G401.6 (cell line): ENCODE measurements around the gene MEG3.

Experiments used
- FAIRE-seq: peaks from 2 replicates; lab custom pipeline; 2012; peaks lifted over from hg19 to GRCh38; lab: Jason Lieb, UNC

Gene MEG3

DNA sequence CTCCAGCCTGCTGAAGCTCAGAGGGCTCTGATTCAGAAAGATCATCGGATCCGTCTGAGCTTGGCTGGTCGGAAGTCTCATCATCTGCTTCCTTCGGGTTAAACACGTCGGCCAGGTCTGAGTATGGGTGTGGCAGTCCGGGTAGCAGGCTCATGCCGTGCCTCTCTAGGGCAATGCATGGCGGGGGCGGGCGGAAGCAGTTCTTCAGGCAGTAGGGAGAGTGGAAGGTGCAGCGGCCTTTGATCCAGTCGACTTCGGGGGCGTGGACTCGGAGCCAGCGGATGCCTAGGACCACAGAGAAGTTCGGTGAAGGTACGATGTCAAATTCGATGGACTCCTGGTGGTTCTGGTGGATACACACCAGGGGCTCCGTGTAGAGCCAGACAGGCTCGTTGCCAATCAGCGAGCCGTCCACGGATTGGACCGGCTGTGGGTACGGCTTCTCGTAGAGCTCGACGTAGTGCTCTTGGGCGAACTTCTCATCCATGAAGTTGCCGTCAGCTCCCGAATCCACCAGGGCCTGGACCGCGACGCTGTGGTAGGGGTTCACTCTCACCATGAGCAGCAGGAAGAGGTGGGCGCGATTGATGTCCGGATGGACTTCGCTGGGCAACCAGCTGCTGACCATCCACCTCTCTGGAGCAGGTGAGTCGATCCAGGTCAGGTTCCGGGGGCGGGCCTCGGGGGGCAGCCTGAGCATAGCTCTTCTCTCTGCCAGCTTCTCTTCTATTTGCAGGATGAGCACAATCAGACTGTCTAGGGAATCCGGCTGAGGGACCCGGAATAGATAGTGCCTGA, 57.3 kb downstream of the MEG3 start:
- FAIRE-seq = no peak

DNA sequence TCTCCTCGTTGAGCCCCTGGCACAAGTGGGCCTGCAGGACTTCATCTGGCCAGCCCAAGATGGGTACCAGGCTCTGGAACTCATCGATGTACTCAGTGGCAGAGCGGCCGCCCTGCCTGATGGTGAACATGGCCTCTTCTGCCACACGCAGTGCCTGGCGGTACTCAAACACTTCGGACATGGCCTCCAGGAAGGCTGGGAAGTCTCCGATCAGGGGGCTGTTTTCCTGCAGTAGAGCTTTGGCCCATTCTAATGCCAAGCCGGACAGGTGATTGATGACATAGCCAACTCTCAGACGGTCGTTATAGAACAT, 57.8 kb downstream of the MEG3 start:
- no peak for FAIRE-seq

DNA sequence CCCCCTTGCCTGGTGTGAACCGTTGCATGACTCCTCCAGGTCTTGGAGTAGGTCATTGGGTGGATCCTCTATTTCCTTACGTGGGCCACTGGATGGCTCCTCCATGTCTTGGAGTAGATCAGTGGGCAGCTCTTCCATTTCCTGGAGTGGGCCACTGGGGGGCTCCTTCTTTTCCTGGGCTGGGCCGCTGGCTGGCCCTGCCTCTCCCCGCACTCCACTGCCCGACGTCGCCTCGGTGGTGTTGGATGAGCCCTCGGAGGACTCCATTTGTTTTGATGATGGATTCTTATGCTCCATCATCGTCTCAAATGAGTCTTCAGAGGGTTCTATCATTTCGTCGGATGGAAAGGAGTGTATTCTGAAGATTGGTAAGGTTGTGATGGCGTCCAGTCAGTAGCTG, 58.5 kb downstream of the MEG3 start:
- FAIRE-seq = no peak

DNA sequence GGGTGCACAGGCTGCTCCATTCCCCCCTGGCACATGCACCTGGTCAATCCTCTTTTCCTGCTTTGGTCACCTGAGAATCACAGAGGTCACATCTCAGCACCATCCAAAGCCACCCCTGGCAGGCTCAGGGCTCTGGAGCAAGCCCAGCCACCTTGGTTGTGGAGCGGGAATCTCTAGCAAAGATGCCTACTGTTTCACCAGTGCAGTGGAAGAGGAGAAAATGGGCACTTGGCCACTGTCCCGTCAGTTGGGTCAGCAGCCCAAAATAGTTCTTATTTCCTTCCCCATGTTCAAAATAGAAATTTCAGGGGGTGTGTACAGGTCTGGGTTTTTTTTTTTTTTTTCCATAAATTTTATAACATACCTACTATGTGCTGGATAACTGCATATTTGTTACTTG, 59.3 kb downstream of the MEG3 start:
- no peak for FAIRE-seq

DNA sequence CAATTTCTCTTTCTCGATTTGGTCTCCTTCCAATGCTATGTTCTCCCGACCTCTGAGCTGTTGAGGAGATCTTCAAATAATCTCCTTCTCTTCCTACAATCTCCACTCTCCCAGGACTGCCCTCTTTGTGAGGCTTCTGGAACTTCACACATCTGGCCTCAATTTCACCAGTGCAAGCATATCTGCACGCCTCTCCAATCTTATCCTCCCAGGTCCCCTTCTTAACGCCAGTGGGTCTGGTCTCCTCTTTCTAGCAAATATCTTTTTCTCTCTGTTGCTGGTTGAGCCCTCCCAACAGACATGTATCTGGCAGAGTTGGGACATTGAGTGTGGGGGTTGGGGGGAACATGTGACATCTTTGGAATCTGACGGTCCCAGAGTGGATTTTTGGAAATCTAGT, 59.7 kb downstream of the MEG3 start:
- no peak for FAIRE-seq

DNA sequence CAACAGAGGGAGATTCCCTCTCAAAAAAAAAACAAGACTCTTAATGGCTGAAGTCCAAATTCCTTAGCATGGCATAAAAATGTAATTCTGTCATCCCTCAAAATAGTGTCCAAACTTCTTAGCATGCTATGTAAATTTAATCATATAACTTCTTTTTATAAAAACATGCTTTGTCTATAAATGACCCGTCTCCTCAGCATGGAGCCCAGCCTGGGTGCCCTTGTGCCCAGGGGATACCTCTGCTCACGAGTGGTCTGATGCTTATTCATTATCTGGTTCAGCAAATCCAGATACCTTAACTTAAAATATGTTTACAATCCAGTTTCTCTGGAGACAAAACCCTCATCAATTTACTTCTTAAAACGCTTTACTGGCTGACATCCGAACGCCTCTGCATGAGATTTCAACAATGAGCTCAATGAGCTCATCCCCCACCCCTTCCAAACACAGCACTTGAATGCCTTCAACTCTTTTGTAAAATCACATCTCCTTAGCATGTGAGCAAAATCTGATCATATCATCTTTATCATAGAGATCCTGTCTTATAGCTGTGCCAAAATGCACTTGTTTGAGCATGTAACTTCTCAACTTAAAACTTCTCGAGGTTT, 61.9 kb downstream of the MEG3 start:
- FAIRE-seq = no peak

DNA sequence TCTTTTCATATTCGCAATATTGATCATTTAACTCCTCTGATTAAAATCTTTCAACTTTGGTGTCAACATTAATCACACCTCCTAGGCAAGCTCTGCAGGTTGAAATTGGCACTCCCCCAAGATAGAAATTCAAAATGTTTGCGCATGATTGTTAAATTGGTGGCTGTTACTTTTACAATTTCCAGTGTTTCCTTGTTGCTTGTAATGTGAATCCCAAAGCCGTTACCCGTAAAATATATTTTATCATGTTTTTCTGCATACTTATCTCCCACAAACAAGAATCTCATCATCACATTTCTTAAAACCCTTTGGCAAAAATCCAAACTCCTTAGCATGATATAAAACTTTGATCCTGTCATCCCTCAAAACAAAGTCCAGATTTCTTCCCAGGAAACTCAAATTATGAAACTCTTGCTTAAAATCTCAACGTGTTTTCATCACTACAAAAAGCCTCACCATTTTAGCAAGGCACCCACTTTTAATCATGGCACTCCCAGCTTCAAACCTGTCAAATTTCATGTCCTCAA, 62.9 kb downstream of the MEG3 start:
- FAIRE-seq = no peak

DNA sequence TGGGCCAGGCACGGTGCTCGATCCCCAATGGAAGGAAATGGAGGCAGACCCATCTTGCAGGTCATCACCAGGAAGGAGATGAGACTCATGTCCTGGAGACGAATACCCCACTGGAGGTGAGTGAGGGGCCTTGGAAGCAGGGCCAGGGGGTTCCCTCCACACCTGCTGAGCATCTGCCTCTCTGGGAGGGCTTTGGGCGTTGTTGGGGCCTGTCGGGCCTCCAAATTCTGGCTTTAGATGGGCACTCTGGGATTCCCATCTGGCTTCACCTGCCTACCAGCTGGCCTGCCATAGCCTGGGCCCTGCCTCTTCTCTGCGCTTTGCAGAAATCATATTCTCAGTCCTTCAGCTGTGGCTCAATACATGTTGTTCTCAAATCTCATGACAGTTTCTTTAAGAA, 63.7 kb downstream of the MEG3 start:
- FAIRE-seq = no peak

DNA sequence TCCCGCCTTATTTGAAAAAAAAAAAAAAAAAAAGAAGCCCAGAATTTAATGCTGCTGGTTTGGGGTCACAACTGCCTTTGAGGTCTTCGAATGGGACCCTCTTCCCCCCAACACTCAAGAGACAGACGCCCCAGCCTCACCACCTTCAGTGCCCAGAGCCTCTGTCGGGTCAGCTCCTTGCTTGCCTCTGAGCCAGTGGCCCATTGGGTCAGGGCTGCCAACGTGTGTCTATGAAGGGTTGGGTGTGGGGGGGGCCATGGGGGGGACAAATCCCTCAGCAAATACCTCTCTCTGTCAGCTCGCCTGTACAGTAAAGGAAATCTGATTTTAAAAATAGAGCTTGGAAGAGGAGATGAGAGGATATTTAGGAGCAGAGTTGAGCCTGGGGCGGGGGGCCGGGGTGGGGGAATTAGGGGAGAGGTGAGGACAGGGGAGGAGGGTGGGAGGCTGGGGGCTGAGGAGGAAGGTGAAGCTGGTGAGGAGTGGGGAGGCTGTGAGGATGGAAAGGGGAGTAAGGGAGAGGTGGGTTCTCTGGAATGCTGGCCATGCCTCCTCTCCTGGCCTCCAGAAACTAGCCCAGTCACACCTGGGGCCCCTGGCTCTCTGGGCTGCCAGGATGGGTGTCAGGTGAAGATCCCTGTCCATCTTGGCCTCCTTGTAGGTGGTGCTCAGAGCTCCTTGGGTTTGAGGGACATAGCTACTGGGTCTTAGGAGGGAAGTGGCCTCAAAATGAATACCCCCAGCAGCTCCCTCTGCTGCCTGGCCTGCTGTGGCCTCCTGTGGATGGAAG, 64.3 kb downstream of the MEG3 start:
- FAIRE-seq = no peak

DNA sequence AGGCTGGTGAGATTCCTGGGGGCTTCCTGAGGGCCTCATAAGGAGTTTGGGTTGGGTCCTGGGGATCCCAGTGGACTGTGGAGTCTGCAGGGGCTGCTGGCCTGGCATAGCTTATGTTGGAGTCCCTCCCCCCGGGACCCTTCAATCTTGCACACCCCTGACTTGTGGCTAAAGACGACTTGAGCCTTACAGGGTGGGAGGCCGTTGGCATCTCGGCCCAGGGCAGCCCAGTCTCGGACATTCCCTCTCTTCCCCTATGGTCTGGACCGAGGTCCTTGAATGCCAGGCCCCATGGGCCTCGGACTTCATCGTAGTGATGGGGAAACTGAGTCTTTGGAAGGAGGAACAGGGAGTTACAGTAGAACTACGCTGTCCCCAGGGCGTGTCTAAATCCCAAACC, 65.1 kb downstream of the MEG3 start:
- FAIRE-seq = no peak

DNA sequence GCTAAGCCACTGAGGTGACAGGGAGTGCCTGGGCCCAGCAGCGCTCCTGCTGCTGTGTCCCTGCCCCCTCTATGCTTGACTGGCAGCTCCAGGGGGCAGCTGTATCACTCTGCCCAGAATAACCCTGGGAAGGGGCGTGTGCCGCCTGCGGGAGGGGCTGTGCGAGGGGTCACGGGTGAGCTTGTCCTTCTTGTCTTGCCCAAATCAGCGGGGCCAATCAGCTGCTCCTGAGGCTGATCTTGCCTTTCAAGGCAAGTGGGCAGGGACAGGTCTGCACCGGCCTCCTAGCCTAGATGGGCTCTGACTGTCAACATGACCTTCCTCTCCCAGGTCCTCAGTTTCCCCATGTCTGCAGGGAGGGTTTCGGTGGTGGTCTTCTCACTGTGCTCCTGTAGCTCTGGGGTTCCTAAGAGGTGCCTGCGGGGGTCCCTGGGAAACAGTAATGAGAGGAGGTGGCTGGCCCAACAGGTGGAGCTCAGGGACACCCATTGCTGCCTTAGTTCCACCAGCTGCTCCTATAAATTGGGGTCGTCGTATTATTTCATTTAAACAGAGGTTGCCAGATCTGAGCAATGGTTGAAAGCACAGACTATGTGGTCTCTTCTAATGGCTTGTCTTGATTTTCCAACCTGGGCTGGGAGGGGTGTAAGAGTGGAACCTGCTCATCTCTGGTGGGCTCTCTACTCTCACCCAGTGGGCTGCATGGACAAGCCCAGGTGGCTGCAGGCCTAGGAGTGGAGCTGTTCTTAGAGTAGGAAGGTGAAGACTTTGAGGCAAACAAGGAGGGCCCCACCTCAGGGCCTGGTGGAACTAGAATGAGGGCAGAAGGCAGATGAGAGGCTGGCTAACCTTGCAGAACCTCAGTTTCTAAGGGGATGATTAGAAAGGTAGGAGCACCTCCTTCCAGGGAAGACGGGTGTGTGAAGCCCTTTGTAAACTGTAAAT, 65.9 kb downstream of the MEG3 start:
- no peak for FAIRE-seq

DNA sequence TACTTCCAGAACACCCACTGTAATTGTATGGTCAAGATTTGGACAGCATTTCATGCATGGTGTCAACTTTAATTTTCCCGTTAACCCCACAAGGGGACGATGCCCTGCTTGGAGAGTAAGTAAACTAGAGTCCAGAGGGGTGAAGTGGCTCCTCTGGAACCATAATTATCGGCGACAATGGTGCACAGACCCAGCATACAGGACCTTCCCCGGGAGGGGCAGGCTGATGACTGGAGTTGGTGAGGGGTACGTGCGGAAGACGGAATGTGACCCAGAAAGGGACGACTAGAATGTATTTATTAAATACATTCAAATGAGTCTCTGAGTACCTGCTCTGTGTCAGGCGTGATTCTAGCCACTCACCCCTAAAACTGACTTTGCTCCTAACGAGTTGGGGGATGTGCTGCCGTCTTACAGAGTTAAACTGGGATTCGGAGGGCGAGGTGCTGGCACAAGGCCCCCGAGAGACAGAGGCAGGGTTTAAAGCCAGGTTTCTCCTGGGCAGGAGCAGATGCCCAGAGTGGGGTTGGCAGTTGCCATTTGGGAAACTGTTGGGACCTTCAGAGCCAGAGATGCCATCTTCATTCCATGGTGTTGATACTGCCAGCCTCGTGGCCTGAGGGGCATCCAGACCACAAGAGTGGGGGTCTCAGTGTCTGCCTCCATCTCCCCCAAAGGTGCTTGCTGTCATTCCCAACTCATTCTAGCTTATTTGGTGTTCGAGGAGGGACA, 66.7 kb downstream of the MEG3 start:
- FAIRE-seq = no peak

DNA sequence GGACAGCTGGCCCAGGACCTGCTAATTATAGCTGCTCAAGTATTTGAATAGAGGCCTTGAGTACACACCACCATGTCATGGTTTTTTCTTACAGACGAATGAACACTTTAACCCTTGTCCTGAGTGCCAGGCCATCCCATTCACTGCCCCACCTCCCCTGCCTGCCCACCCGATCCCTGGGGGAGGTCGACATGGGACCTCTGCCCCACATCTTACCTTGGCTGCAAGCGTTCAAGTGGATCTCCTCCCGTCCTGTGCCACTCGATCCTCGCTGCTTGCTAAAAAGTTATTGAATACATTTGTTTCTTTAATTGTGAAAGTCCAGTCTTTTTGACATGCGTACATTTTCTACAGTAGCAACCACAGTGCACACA, 67.3 kb downstream of the MEG3 start:
- no peak for FAIRE-seq

DNA sequence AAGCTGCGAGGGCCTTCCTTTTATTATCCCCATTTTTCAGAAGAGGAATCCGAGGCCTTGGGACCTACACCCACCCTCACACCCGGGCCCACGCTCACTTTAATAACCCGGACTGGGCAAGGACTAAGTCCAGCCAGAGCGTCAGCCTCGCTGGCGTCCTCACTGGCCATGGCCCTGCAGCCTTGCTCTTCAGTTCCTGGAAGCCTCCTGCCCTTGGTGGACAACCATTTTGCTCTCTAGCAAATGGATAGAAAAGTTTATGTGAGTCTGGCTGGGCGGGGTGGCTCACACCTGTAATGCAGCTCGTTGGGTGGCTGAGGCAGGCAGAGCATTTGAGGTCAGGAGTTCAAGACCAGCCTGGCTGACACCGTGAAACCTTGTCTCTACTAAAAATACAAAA, 67.8 kb downstream of the MEG3 start:
- FAIRE-seq = no peak

DNA sequence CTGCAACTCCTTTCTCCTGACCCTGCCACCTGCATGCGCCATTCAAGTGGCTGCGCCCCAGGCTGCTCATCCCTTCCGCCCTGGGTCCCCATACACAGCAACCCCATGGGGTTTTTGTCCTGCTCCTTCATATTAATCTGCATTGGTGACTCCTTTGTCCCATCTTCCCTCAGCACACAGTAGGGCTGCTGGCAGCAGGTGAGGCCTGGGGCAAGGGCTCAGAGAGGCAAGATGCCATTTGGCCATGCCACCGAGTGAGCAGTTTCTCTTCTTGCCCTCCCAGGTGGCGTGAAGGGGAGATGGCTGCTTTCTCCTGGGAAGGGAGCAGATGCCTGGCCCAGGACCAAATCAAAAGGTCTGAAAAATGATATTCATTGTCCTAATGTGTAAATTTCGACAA, 68.5 kb downstream of the MEG3 start:
- FAIRE-seq = no peak

DNA sequence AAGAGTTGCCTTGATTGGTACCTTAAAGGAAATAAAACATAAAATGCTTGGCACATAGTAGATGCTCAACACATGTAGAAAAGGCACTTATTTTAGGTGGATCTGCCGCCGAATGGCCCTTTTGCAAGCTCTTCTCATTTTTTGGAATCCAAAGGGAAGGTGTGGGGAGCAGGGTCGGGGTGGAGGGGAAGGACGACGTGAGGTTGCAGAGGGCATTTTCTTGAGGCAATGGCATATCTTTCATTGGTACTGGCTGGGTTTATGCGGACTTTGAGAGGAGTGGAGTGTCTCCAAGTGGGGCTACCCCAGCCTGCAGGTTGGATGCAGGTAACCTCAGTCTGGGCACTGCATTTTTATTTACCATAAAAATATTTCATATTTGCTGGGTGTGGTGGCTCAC, 69.5 kb downstream of the MEG3 start:
- no peak for FAIRE-seq

DNA sequence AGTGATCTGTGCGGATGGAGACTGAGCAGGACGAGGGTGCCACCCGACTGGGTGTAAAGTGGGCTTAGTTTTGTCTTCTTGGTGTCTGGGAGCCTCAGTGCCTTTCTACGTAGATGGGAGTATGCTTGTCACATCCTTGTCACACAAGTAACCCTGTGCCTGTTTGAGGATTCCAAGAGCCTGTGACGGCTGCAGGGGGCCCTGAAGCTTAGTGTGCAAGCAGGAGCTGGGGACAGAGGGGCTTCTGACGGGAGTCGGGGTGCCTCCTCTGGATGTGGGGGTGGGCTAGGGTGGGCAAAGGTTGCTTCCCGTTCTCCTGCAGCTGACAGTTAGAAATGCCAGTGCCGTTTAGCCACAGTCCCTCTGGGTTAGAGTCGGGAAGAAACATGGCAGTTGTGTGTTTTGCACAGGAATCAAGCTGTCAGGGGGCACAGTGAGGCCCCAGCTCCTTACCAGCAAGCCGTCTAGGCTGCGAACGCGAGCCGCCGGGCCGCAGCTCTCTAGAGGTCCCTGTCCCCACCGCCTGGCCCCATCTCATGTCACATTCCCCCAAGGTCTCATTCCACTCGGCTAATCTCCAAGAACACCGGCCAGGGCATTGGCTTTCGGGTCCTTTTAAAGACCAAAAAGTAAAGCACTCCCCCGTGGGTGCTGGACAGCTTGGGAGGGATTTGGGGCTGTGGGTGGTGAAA, 70.6 kb downstream of the MEG3 start:
- no peak for FAIRE-seq

DNA sequence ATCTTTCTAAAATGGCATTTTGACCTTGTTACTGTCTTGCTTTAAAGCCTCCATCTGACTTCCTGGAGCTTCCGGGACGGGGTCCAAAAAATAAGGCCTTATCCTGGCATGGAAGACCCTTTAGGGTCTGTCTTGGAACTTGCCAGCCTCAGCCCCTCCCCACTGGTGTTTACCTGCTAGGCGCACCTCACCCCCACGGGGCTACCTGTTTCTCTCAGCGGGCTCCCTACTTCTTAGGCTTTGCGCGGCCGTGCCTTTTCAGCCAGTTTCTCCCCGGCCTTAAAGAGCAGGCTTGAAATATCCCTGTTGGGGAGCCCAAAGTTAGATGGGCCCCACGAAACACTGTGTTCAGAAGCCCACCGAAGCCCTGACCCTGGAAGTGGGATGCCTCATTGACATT, 72.5 kb downstream of the MEG3 start:
- no peak for FAIRE-seq

DNA sequence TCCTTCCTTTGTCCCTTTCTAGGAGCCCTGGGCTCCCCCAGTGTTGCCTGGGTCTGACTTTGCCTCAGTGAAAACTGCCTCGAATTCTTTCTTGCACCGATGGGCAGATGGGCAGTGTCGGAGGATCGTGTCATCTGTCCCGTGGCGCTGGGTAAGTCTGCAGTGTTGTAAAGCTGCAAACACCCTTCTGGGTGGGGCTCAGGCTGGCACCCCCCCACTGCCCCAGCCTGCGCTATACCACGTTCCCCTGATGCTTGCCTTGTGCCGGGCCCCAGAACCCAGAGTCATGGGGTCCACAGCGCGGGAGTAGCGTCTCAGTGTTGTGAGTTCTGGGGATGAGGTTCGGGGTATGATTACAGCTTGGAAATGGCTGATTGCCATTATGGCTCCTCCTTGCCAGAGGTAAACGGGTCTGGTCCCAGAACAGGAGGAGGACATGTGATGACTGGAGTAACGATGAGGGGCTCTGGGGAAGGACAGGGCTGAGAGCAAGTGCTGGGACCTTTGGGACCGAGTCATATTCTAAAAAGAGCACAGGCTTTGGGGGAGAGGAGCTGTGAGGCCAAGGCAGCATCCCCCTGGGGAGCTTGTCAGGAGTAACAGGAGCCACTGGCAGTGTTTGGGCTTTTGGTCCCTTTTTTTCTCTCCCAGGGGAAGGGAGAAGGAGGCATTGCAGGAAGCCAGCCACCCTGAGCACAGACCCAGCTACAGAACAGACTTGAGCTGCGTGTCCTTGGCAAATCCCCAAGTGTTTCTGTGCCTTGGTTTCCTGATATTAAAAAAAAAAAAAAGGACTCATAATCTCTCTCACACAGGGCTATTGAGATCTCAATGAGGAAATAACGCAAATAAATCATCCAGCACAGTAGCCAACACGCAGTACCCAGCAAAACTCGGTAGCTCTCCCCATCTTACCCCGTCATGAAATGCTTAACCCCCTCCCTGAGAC, 73.3 kb downstream of the MEG3 start:
- FAIRE-seq = no peak
